Activated T-cell treated with anti-CD3 and anti-CD28 coated beads for 1 hour (primary cell): ENCODE results near the gene TNFRSF12A.
"Not testable (repeated sequence)": the region's sequence is repeated elsewhere in the genome, so short reads cannot be mapped to it uniquely, and the experiment has no call there.

ENCODE experiments used
- DNase-seq: peaks from one replicate; pipeline ENCODE4 v3.0.0-alpha.2; 2020; ENCODE audit warnings: low read depth

Gene TNFRSF12A

GRCh38 chr16:3065742-3066439 is 45.7 kb downstream of the TNFRSF12A start:
- no peak for DNase-seq

GRCh38 chr16:3066440-3066748 is 46.2 kb downstream of the TNFRSF12A start:
- no peak for DNase-seq

GRCh38 chr16:3068487-3068886 is 48.3 kb downstream of the TNFRSF12A start:
- DNase-seq = no peak

GRCh38 chr16:3069146-3069545 is 49.0 kb downstream of the TNFRSF12A start:
- not testable (repeated sequence) for DNase-seq

- DNase-seq = no peak
Measured at GRCh38 chr16:3070608-3071111, 50.5 kb downstream of the TNFRSF12A start.

- no peak for DNase-seq
Measured at GRCh38 chr16:3071655-3072054, 51.5 kb downstream of the TNFRSF12A start.
